A204.1 (cell line): Measurements from ENCODE around the gene RBM47.
"Not testable (repeated sequence)": the region's sequence is repeated elsewhere in the genome, so short reads cannot be mapped to it uniquely, and the experiment has no call there.

ENCODE experiments used
- FAIRE-seq: peaks from 2 replicates; lab custom pipeline; 2012; peaks lifted over from hg19 to GRCh38; lab: Jason Lieb, UNC

Gene RBM47

DNA sequence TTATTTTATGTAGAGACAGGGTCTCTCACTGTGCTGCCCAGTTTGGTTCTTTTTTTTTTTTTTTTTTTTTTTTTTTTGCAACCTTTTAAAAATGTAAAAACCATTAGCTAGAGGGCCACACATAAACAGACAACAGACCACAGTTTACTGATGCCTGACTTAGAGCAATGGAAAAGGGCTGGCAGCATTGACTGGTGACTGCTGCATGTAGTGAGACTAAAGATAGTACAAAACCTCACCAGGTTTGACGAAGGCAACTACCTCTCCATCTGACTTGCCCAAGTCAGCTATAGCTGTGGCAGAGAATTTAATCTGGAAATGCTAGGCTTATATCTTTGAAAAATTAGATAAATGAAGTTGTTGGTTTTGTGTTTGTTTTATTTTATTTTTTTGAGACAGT lies 102.9 kb downstream of the RBM47 start:
- no peak for FAIRE-seq

GRCh38 chr4:40525752-40526598 lies 103.7 kb downstream of the RBM47 start:
- FAIRE-seq, result no peak

GRCh38 chr4:40524366-40525041 lies 105.2 kb downstream of the RBM47 start:
- FAIRE-seq, result no peak

DNA sequence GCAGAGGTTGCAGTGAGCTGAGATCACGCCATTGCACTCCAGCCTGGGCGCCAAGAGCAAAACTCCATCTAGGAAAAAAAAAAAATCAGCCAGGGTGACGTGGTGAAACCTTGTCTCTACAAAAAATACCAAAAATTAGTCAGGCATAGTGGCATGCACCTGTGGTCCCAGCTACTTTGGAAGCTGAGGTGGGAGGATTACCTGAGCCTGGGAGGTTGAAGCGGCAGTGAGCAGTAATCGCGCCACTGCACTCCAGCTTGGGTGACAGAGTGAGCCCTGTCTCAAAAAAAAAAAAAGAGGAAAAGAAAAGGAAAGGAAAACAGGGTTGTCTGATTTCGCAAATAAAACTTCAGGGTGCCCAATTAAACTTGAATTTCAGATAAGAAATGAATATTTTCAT lies 106.1 kb downstream of the RBM47 start:
- FAIRE-seq, result no peak

DNA sequence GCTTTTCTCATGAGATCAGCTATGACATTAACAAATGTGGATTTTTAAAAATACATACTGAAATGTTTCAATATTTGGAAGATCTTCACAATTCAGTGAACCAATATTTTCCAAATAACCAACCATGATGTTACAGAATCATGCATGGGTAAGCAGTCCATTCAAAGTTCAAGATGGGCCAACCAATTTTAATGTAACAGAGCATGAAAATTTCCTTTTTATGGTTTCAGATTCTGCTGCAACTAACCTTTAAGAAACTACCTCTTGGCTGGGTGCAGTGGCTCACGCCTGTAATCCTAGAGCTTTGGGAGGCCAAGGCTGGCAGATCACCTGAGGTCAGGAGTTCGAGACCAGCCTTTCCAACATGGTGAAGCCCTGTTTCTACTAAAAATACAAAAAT lies 107.7 kb downstream of the RBM47 start:
- FAIRE-seq, result no peak

GRCh38 chr4:40520533-40520932 lies 109.1 kb downstream of the RBM47 start:
- no peak for FAIRE-seq

GRCh38 chr4:40517081-40517480 lies 112.6 kb downstream of the RBM47 start:
- FAIRE-seq, result not testable (repeated sequence)

GRCh38 chr4:40516651-40517050 lies 113.0 kb downstream of the RBM47 start:
- no peak for FAIRE-seq

DNA sequence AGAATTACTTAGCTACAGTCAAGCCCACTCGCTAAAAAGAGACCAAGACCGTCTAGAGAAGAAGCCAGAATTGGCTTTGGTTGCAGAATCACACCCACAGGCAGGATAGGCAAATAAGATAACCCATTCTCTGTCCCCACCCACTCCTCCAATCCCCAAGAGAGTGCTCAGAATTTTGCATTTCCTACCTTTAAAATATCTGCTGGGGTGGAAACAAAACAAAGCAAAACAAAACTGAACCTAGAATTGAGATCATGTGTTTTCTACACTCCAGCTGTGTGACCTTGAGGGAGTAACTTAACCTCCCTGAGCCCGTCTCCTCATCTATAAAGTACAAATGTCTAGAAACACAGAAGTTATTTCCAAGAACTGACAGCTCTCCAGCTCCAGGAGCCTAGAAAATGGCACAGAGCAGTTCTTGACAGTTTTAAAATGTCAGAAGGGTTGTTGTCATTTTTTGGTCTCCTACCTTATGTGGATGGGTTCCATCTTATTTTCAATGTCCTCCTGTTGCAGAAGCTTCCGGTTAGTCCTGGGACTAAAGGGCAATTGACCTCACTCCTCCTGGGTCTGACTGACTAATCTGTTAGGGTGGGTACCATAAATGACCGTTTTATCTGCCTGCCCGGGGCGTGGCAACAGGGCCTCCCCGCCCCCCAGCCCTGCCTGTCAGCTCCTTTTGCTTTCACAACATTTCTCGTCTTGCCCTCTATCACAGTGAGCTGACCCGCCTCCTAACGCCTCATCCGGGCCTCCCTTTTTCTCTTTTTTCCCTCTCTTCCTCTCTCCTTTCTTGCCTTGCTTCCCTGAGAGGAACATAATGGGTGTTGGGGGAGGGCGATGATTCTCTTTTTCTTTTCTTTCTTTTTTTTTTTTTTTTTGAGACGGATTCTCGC lies 114.0 kb downstream of the RBM47 start:
- FAIRE-seq, result no peak

GRCh38 chr4:40515037-40515397 lies 114.6 kb downstream of the RBM47 start:
- FAIRE-seq, result no peak

- FAIRE-seq, result no peak
Measured at GRCh38 chr4:40514497-40514951, 115.1 kb downstream of the RBM47 start.

- FAIRE-seq, result no peak
Measured at GRCh38 chr4:40511036-40511614, 118.5 kb downstream of the RBM47 start.

GRCh38 chr4:40507977-40508376 lies 121.7 kb downstream of the RBM47 start:
- no peak for FAIRE-seq

- FAIRE-seq, result no peak
Measured at GRCh38 chr4:40506492-40506891, 123.2 kb downstream of the RBM47 start.

- no peak for FAIRE-seq
Measured at GRCh38 chr4:40506066-40506465, 123.6 kb downstream of the RBM47 start.

DNA sequence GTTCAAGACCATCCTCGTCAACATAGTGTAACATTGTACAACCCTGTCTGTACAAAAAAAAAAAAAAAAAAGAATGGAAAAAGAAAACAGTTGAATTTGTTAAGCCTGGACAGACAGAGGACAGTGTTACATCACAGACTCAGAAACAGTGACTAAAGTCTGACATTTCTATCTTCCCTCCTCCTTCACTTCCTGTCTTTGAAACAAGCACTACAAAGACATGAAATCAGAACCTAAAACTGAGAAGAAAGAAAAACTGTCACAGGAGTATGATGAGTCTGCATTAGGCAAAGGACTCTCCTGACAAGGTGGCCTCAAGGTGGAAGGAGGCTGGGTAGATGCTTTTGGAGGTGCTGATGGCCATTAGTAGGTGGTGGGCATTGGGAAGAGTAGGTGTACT lies 126.7 kb downstream of the RBM47 start:
- FAIRE-seq, result no peak

DNA sequence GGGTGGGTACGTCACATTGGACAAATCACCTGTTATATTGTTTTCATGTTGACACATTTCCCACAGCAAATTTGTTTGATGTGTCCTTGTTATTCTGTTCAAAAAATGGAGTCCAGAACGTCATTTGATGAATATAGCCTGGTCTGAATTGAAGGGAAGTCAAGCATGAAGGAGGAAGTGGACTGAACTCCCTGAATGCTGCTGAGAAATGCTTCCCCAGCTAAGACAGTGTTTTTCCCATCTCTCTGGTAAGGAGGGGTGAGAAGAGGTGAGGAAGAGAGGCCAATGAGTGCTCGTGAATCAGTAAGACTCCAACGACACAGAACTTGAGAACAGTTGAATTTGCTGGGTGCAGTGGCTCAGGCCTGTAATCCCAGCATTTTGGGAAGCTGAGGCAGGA lies 127.4 kb downstream of the RBM47 start:
- no peak for FAIRE-seq

- no peak for FAIRE-seq
Measured at GRCh38 chr4:40500781-40501180, 128.9 kb downstream of the RBM47 start.

GRCh38 chr4:40493160-40493559 lies 136.5 kb downstream of the RBM47 start:
- FAIRE-seq, result no peak

GRCh38 chr4:40492691-40493090 lies 137.0 kb downstream of the RBM47 start:
- no peak for FAIRE-seq

DNA sequence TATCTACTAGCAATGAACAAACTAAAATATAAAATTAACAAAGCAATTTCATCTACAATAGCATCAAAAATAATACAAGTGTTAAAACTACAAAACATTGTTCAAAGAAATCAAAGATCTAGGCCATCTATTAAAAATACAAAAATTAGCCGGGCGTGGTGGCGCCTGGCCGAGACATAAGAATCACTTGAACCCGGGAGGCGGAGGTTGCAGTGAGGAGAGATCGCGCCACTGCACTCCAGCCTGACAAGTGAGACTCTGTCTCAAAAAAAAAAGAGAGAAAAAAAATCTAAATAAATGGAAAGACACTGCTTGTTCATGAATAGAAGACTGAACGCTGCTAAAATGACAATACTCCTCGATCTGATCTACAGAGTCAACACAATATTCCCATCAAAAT lies 139.2 kb downstream of the RBM47 start:
- no peak for FAIRE-seq

DNA sequence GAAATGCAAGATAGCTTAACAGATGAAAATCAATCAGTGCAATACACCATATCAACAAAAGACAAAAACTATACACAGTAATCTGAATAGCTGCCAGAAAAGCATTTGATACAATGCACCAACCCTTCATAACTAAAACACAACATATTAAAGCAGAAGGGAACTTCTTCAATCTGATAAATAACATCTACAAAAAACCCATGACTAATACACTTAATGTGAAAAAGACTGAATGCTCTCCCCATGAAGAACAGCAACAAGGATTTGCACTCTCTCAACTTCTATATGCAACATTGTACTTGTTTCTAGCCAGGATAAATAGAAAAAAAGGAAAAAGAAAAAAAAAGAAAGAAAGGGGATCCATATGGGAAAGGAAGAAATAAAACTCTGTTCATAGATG lies 139.7 kb downstream of the RBM47 start:
- FAIRE-seq, result no peak
